ENCODE measurements around the gene TRIM46.
"Not testable (repeated sequence)": the region's sequence is repeated elsewhere in the genome, so short reads cannot be mapped to it uniquely, and the experiment has no call there.

TRIM46 gene

GRCh38 chr1:155187456-155187891 is 13.8 kb downstream of the TRIM46 start:
- DNase-seq = no peak

GRCh38 chr1:155188268-155188667 is 14.6 kb downstream of the TRIM46 start:
- DNase-seq = no peak

GRCh38 chr1:155189926-155190325 is 16.3 kb downstream of the TRIM46 start:
- not testable (repeated sequence) for DNase-seq

GRCh38 chr1:155191904-155192303 is 18.3 kb downstream of the TRIM46 start:
- no peak for DNase-seq

GRCh38 chr1:155192346-155193274 is 19.0 kb downstream of the TRIM46 start:
- no peak for DNase-seq

- peak; percentile 89 for DNase-seq
These were observed 19.8 kb downstream of the TRIM46 start for GRCh38 chr1:155193275-155193990.

GRCh38 chr1:155193991-155194240 is 20.3 kb downstream of the TRIM46 start:
- not testable (repeated sequence) for DNase-seq

- no peak for DNase-seq
These were observed 21.8 kb downstream of the TRIM46 start for GRCh38 chr1:155195201-155196102.

- DNase-seq = no peak
These were observed 22.6 kb downstream of the TRIM46 start for GRCh38 chr1:155196103-155196892.

GRCh38 chr1:155196893-155197638 is 23.4 kb downstream of the TRIM46 start:
- no peak for DNase-seq

- DNase-seq = no peak
These were observed 24.4 kb downstream of the TRIM46 start for GRCh38 chr1:155197901-155198546.

- no peak for DNase-seq
These were observed 24.9 kb downstream of the TRIM46 start for GRCh38 chr1:155198547-155198906.

GRCh38 chr1:155199792-155200191 is 26.1 kb downstream of the TRIM46 start:
- no peak for DNase-seq

- DNase-seq = no peak
These were observed 27.3 kb downstream of the TRIM46 start for GRCh38 chr1:155200920-155201319.

- DNase-seq = no peak
These were observed 28.5 kb downstream of the TRIM46 start for GRCh38 chr1:155202198-155202597.

- no peak for DNase-seq
These were observed 29.3 kb downstream of the TRIM46 start for GRCh38 chr1:155202731-155203515.

GRCh38 chr1:155205035-155205434 is 31.4 kb downstream of the TRIM46 start:
- DNase-seq = no peak

- no peak for DNase-seq
These were observed 32.4 kb downstream of the TRIM46 start for GRCh38 chr1:155205969-155206593.

GRCh38 chr1:155206891-155207805 is 33.5 kb downstream of the TRIM46 start:
- DNase-seq = peak; percentile 97

Measured in stimulated activated CD8-positive, alpha-beta memory T cell treated with anti-CD3 and anti-CD28 coated beads, Interleukin-4, amount 100 ng/mL, for 48 hours (primary cell).